Testis (tissue), 2 donors: ENCODE measurements around the gene VILL.

Experiments
- POLR2A ChIP-seq: fragments of 450-650 bp; IDR thresholded peaks from one replicate; pipeline ENCODE4 v1.6.1; 2017; ENCODE audit warnings: antibody characterized with exemption, mild to moderate bottlenecking, moderate library complexity
- TF ChIP-seq, protein P1 (sequence below), 3 experiments: fragments of 450-650 bp in 2 of 3; fragments of 200-600 bp in 1 of 3; sonication (generic) in 1 of 3; IDR thresholded peaks; one replicate each; pipeline ENCODE4 v1.5.1; 2016 to 2019; ENCODE audit warnings: antibody characterized with exemption in 3 of 3, mild to moderate bottlenecking in 2 of 3, moderate library complexity in 1 of 3

DNA sequence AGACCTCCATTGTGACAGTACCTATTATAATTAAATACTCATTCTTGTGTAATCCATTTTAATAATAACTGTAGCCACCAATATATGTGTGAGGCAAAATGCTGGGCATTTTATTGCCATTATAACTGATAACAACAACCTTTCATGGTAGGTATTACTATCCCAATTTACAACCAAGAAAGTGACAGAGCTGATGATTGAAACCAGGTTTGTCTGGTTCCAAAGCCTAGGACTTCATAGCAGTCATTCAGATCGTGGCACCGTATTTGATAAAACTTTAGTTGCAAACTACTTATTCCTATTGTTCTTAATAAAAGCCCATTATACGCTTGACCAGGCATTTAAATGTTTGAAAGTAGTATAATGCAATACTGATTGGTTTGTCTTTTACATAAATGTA, 26.4 kb upstream of the VILL start:
- TF ChIP-seq POLR2A = no peak
- TF ChIP-seq, protein P1, sequence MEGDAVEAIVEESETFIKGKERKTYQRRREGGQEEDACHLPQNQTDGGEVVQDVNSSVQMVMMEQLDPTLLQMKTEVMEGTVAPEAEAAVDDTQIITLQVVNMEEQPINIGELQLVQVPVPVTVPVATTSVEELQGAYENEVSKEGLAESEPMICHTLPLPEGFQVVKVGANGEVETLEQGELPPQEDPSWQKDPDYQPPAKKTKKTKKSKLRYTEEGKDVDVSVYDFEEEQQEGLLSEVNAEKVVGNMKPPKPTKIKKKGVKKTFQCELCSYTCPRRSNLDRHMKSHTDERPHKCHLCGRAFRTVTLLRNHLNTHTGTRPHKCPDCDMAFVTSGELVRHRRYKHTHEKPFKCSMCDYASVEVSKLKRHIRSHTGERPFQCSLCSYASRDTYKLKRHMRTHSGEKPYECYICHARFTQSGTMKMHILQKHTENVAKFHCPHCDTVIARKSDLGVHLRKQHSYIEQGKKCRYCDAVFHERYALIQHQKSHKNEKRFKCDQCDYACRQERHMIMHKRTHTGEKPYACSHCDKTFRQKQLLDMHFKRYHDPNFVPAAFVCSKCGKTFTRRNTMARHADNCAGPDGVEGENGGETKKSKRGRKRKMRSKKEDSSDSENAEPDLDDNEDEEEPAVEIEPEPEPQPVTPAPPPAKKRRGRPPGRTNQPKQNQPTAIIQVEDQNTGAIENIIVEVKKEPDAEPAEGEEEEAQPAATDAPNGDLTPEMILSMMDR (IDR thresholded peaks at IDR 0.05) = no peak
